ENCODE results near the gene TMEM143. TPM values are rescaled to one million over a fixed set of nuclear protein-coding genes. Genes with fewer than 3 reads are reported as not detected.

The TMEM143 gene
- total RNA-seq, 1 donor from 2014 or later = 11.9 TPM

DNA sequence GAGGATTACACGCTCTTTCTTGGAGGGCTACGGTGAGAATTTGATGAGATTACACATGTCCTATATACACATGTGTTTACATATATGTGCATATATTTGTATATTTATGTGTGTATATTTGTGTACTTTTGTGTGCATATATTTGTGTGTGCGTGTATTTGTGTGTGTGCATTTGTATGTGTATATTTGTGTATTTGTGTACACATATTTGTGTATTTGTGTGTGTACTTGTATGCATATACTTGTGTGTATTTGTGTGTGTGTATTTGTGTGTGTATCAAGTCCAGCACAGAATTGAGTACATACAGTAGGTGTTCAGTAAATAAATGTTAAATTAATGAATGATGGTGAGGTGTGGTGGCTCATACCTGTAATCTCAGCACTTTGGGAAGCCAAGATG lies 1.8 kb downstream of the TMEM143 start:
- Mint-ChIP-seq H3K4me3 (ENCODE audit: unreplicated experiment) (no peak overlapping the region), H3K27ac (ENCODE audit: unreplicated experiment) (no peak overlapping the region)

DNA sequence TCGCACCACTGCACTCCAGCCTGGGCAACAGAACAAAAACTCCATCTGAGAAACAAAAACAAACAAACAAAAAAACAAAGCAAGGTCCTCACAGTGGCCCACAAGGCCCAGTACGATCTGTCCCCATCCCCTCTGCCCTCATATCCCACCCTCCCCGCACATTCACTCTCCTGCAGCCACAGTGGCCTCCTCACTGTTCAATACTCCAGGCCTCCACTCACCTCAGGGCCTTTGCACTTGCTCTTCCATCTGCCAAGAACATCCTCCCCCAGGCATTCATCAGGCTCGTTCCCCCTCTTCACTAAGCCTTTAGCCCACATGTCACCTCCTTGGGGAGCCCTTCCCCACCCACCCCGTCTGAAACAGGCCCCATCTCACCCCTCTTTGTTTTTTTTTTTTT lies 4.6 kb downstream of the TMEM143 start:
- peaks cover 4% of the 10 kb centered on the region for H3K9me3 Mint-ChIP-seq (ENCODE audit: unreplicated experiment)
- H3K4me3 Mint-ChIP-seq (ENCODE audit: unreplicated experiment) = no peak overlapping the region
- no peaks in the 10 kb centered on the region for H3K36me3 Mint-ChIP-seq (ENCODE audit: unreplicated experiment)
- H3K27me3 Mint-ChIP-seq (ENCODE audit: unreplicated experiment) = peaks cover 4% of the 10 kb centered on the region
- no peak overlapping the region for H3K27ac Mint-ChIP-seq (ENCODE audit: unreplicated experiment)
- DNase-seq = no peak
- H3K4me1 Mint-ChIP-seq (ENCODE audit: low read depth, unreplicated experiment) = peaks cover 2% of the 10 kb centered on the region
- TF ChIP-seq, protein P1, sequence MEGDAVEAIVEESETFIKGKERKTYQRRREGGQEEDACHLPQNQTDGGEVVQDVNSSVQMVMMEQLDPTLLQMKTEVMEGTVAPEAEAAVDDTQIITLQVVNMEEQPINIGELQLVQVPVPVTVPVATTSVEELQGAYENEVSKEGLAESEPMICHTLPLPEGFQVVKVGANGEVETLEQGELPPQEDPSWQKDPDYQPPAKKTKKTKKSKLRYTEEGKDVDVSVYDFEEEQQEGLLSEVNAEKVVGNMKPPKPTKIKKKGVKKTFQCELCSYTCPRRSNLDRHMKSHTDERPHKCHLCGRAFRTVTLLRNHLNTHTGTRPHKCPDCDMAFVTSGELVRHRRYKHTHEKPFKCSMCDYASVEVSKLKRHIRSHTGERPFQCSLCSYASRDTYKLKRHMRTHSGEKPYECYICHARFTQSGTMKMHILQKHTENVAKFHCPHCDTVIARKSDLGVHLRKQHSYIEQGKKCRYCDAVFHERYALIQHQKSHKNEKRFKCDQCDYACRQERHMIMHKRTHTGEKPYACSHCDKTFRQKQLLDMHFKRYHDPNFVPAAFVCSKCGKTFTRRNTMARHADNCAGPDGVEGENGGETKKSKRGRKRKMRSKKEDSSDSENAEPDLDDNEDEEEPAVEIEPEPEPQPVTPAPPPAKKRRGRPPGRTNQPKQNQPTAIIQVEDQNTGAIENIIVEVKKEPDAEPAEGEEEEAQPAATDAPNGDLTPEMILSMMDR (IDR thresholded peaks at IDR 0.05; ENCODE audit: partially characterized antibody, unreplicated experiment) = no peak

More for the DNA sequence above, 1.8 kb downstream of the TMEM143 start:
- Mint-ChIP-seq H3K4me1 (ENCODE audit: low read depth, unreplicated experiment) (no peaks in the 10 kb centered on the region), H3K9me3 (ENCODE audit: unreplicated experiment) (peaks cover 4% of the 10 kb centered on the region), H3K36me3 (ENCODE audit: unreplicated experiment) (no peaks in the 10 kb centered on the region), H3K27me3 (ENCODE audit: unreplicated experiment) (peaks cover 4% of the 10 kb centered on the region)
- DNase-seq = no peak
- TF ChIP-seq, protein P1 (IDR thresholded peaks at IDR 0.05; ENCODE audit: partially characterized antibody, unreplicated experiment) = no peak

DNA sequence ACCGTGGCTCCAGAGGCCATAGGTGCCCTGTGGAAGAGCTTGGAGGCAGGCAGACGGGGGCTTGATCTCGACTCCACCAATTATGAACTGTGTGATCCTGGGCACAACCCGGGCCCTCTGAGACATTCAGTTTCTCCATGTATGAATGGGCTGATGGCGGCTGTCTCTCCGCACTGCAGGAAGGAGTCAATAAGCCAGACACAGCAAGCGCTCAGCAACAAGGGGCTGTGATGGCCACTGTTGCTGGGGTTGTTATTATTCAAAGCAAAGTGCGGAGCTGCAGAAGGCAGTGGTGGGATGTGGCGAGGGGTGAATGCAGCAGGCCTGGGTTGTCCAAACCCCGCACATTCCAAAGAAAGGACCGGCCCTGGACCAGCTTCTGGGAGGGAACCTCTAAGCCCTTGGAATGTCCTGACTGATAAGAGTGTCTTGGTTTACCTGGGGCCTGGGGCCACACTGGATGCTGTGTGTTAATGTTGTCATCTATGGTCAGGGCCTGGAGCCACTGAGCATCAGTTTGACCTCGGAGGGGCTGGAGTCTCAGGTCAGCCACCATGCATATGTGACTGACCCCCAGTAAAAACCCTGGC lies 8.3 kb downstream of the TMEM143 start:
- peaks cover 3% of the 10 kb centered on the region for H3K9me3 Mint-ChIP-seq (ENCODE audit: unreplicated experiment)

DNA sequence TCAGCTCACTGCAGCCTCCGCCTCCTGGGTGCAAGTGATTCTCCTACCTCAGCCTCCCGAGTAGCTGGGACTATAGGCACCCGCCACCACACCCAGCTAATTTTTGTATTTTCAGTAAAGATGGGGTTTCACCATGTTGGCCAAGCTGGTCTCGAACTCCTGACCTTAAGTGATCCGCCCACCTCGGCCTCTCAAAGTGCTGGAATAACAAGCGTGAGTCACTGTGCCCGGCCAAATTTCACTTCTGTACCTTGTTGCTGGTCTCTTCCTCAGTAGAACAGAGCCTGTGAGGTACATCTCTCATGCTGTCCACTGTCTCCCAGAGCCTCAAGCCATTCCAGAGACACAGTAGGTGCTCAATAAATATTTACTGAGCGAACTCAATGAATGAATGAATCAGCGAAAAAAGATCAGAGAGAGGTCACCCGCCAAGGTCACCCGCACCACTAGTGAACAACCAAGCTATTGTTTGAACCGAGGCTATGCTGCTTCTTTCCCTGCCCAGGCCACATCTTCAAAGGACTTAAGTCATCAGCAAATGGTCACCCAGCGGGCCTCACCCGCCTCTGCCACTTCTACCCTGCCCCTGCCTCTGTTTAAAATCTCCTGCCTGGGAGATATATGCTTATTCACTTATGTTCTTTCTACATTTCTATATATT lies 9.3 kb downstream of the TMEM143 start:
- TF ChIP-seq, protein P1 (IDR thresholded peaks at IDR 0.05; ENCODE audit: partially characterized antibody, unreplicated experiment) = no peak
- no peak for DNase-seq
- Mint-ChIP-seq H3K9me3 (ENCODE audit: unreplicated experiment) (peaks cover 3% of the 10 kb centered on the region), H3K27ac (ENCODE audit: unreplicated experiment) (no peak overlapping the region), H3K36me3 (ENCODE audit: unreplicated experiment) (no peaks in the 10 kb centered on the region), H3K4me3 (ENCODE audit: unreplicated experiment) (no peak overlapping the region), H3K27me3 (ENCODE audit: unreplicated experiment) (peaks cover 8% of the 10 kb centered on the region), H3K4me1 (ENCODE audit: low read depth, unreplicated experiment) (peaks cover 2% of the 10 kb centered on the region)

More for the DNA sequence above, 8.3 kb downstream of the TMEM143 start:
- Mint-ChIP-seq H3K27me3 (ENCODE audit: unreplicated experiment) (peaks cover 10% of the 10 kb centered on the region), H3K4me1 (ENCODE audit: low read depth, unreplicated experiment) (peaks cover 2% of the 10 kb centered on the region), H3K4me3 (ENCODE audit: unreplicated experiment) (no peak overlapping the region), H3K36me3 (ENCODE audit: unreplicated experiment) (no peaks in the 10 kb centered on the region), H3K27ac (ENCODE audit: unreplicated experiment) (no peak overlapping the region)
- no peak for DNase-seq
- TF ChIP-seq, protein P1 (IDR thresholded peaks at IDR 0.05; ENCODE audit: partially characterized antibody, unreplicated experiment) = no peak

DNA sequence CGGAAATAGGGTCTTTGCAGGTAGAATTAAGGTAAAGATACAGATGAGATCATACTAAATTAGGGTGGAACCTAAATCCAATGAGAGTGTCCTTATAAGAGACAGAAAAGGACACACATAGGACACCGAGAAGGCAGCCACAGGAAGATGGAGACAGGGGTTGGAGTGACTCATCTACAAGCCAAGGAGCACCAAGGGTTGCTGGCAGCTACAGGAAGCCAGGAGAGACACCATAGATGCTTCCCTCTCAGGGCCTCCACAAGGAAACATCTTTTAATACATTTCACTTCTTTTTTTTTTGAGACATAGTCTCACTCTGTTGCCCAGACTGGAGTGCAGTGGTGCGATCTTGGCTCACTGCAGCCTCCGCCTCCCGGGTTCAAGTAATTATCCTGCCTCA lies 10.1 kb downstream of the TMEM143 start:
- Mint-ChIP-seq H3K4me1 (ENCODE audit: low read depth, unreplicated experiment) (peaks cover 2% of the 10 kb centered on the region), H3K9me3 (ENCODE audit: unreplicated experiment) (peaks cover 3% of the 10 kb centered on the region), H3K27ac (ENCODE audit: unreplicated experiment) (no peak overlapping the region), H3K36me3 (ENCODE audit: unreplicated experiment) (no peaks in the 10 kb centered on the region), H3K27me3 (ENCODE audit: unreplicated experiment) (peaks cover 8% of the 10 kb centered on the region), H3K4me3 (ENCODE audit: unreplicated experiment) (no peak overlapping the region)
- TF ChIP-seq, protein P1 (IDR thresholded peaks at IDR 0.05; ENCODE audit: partially characterized antibody, unreplicated experiment) = no peak
- DNase-seq = no peak

All from glutamatergic neuron (in vitro differentiated cells).